GM12878 (cell line): ENCODE data around the gene LEF1. TPM values are rescaled to one million over a fixed set of nuclear protein-coding genes. Genes with fewer than 3 reads are reported as not detected.

Experiments
- ATAC-seq: fragments of 200-7000 bp; cut with Tn5 transposase; 3 replicates; pipeline ENCODE4 v1.9.1; 2020; ENCODE audit warnings: mild to moderate bottlenecking, moderate library complexity
- BruUV-seq: library from RNA; stranded (reverse); fragments of 400-500 nt; replicated peaks from 2 replicates; lab custom pipeline; 2021; lab: Mats Ljungman, UMichigan
- CTCF ChIA-PET: fragments of 300-600 bp; sonication (Branson Sonifier 250); formaldehyde crosslinking; extraction: SDS; loops from one replicate; lab custom pipeline; 2021; ENCODE audit warnings: inconsistent platforms; lab: Yijun Ruan, JAX
- POLR2A ChIA-PET: fragments of 350-600 bp; formaldehyde crosslinking; extraction: SDS; loops from one replicate; lab custom pipeline; 2021; ENCODE audit warnings: inconsistent platforms; lab: Charles Lee
- RAD21 ChIA-PET: fragments of 300-600 bp; sonication (Branson Sonifier 250); formaldehyde crosslinking; loops from one replicate; lab custom pipeline; 2023; ENCODE audit warnings: antibody characterized with exemption; ENCODE audit not compliant: unreplicated experiment; lab: Charles Lee
- SMC1A ChIA-PET: fragments of 300-600 bp; sonication (Branson Sonifier 250); formaldehyde crosslinking; loops from one replicate; lab custom pipeline; 2023; ENCODE audit not compliant: unreplicated experiment, uncharacterized antibody; lab: Charles Lee
- DNase-seq: peaks from one replicate; pipeline ENCODE4 v3.0.0-alpha.2; 2011; ENCODE audit warnings: low read depth, low spot score
- FAIRE-seq: peaks from 3 replicates; lab custom pipeline; 2011; peaks lifted over from hg19 to GRCh38; lab: Jason Lieb, UNC
- H2AFZ ChIP-seq: 2 replicates; pipeline ENCODE4 v1.6.0; 2011; ENCODE audit warnings: low read depth, low read length, control low read depth; ENCODE audit not compliant: control insufficient read depth
- H3K27ac ChIP-seq: 2 replicates; pipeline ENCODE4 v1.5.1; 2011; ENCODE audit warnings: control low read depth; ENCODE audit not compliant: control insufficient read depth, insufficient read depth
- H3K27me3 ChIP-seq, 2 experiments: replicated peaks in 1 of 2; 2 replicates each; pipeline versions ENCODE4 v1.6.0 to v1.6.1; 2011; ENCODE audit warnings: low read length in 1 of 2; ENCODE audit not compliant: control insufficient read depth in 2 of 2, insufficient read depth in 2 of 2
- H3K36me3 ChIP-seq, 2 experiments: 2 replicates each; pipeline ENCODE4 v1.5.1; 2011; ENCODE audit warnings: low read length in 1 of 2; ENCODE audit not compliant: control insufficient read depth in 2 of 2, insufficient read depth in 2 of 2
- H3K4me1 ChIP-seq: 2 replicates; pipeline ENCODE4 v1.6.1; 2011; ENCODE audit warnings: mild to moderate bottlenecking, low read length, moderate library complexity, mixed read lengths; ENCODE audit not compliant: control insufficient read depth, insufficient read depth
- H3K4me2 ChIP-seq: 2 replicates; pipeline ENCODE4 v1.6.0; 2011; ENCODE audit warnings: control low read depth; ENCODE audit not compliant: control insufficient read depth, insufficient read depth
- H3K4me3 ChIP-seq: fragments of 200-600 bp; sonication (generic); 2 replicates; pipeline ENCODE4 v1.5.1; 2016
- H3K79me2 ChIP-seq: 2 replicates; pipeline ENCODE4 v1.6.0; 2011; ENCODE audit warnings: low read length; ENCODE audit not compliant: control insufficient read depth, insufficient read depth
- H3K9ac ChIP-seq: 2 replicates; pipeline ENCODE4 v1.8.0; 2011; ENCODE audit warnings: low read length, control low read depth, mixed read lengths; ENCODE audit not compliant: control insufficient read depth, insufficient read depth
- H3K9me3 ChIP-seq: replicated peaks from 3 replicates; pipeline ENCODE4 v1.5.1; 2011; ENCODE audit warnings: mild to moderate bottlenecking, low read length; ENCODE audit not compliant: control insufficient read depth, insufficient read depth
- H4K20me1 ChIP-seq: 2 replicates; pipeline ENCODE4 v1.6.0; 2011; ENCODE audit not compliant: control insufficient read depth, insufficient read depth
- BCL11A ChIP-seq: IDR thresholded peaks from 2 replicates; pipeline ENCODE4 v1.6.1; 2011; ENCODE audit warnings: low read depth, low read length
- BCL3 ChIP-seq: IDR thresholded peaks from 2 replicates; pipeline ENCODE4 v1.6.1; 2011; ENCODE audit warnings: borderline replicate concordance, low read depth, mild to moderate bottlenecking, moderate library complexity, low read length; ENCODE audit not compliant: insufficient read depth, poor library complexity, severe bottlenecking
- BRCA1 ChIP-seq: IDR thresholded peaks from 2 replicates; pipeline ENCODE4 v1.6.1; 2011; ENCODE audit warnings: low read depth, low read length, improper control_type of control experiment
- CHD2 ChIP-seq: IDR thresholded peaks from 2 replicates; pipeline ENCODE4 v1.6.1; 2011; ENCODE audit warnings: low read depth, low read length, improper control_type of control experiment, borderline replicate concordance
- CREB1 ChIP-seq: IDR thresholded peaks from 2 replicates; pipeline ENCODE4 v1.6.1; 2012; ENCODE audit warnings: low read depth, mild to moderate bottlenecking, inconsistent platforms
- HDGF ChIP-seq: fragments of 450-650 bp; IDR thresholded peaks from 2 replicates; pipeline ENCODE4 v1.6.1; 2016; ENCODE audit warnings: antibody characterized with exemption
- MXI1 ChIP-seq: fragments of 150-350 bp; IDR thresholded peaks from 2 replicates; pipeline ENCODE4 v1.6.1; 2011; ENCODE audit warnings: low read depth, mild to moderate bottlenecking, inconsistent platforms, low read length, improper control_type of control experiment
- NRF1 ChIP-seq: conservative IDR thresholded peaks from 2 replicates; pipeline ENCODE4 v1.6.1; 2011; ENCODE audit warnings: mild to moderate bottlenecking, low read depth, low read length, improper control_type of control experiment
- PAX5 ChIP-seq: IDR thresholded peaks from 2 replicates; pipeline ENCODE4 v1.6.1; 2011; ENCODE audit warnings: low read depth, low read length, borderline replicate concordance
- SMAD1 ChIP-seq: fragments of 450-650 bp; IDR thresholded peaks from 2 replicates; pipeline ENCODE4 v1.6.1; 2018; ENCODE audit warnings: mild to moderate bottlenecking, low read depth; ENCODE audit not compliant: partially characterized antibody
- SMARCA5 ChIP-seq: fragments of 450-650 bp; IDR thresholded peaks from 2 replicates; pipeline ENCODE4 v1.6.1; 2017; ENCODE audit warnings: mild to moderate bottlenecking
- SUPT20H ChIP-seq: IDR thresholded peaks from 2 replicates; pipeline ENCODE4 v1.6.1; 2011; ENCODE audit warnings: low read depth, mild to moderate bottlenecking, low read length, moderate library complexity, borderline replicate concordance; ENCODE audit not compliant: control insufficient read depth
- TAF1 ChIP-seq: IDR thresholded peaks from 2 replicates; pipeline ENCODE4 v1.6.1; 2011; ENCODE audit warnings: mild to moderate bottlenecking, low read depth, low read length, borderline replicate concordance
- ZNF207 ChIP-seq: fragments of 450-650 bp; IDR thresholded peaks from 2 replicates; pipeline ENCODE4 v1.6.1; 2014; ENCODE audit warnings: antibody characterized with exemption, mild to moderate bottlenecking, borderline replicate concordance
- ZNF592 ChIP-seq: fragments of 450-650 bp; IDR thresholded peaks from 2 replicates; pipeline ENCODE4 v1.6.1; 2017; ENCODE audit warnings: mild to moderate bottlenecking, moderate library complexity
- ZZZ3 ChIP-seq: IDR thresholded peaks from 2 replicates; pipeline ENCODE4 v1.6.1; 2011; ENCODE audit warnings: low read depth; ENCODE audit not compliant: control insufficient read depth, insufficient read length
- WGBS: methylation state at CpG from one replicate; pipeline ENCODE4 v1.1.6; 2016; ENCODE audit warnings: low lambda C conversion rate; ENCODE audit not compliant: insufficient replicate concordance, insufficient coverage; ENCODE audit errors: missing lambda C conversion rate; 5-methylcytosine and 5-hydroxymethylcytosine counted together
- in situ Hi-C: fragments of 300-500 bp; cut with MboI; formaldehyde crosslinking; loops from 9 replicates; pipeline ENCODE4 v1.14.3; 2018; ENCODE audit warnings: mixed read lengths
- intact Hi-C: fragments of 100-400 bp; cut with micrococcal nuclease; formaldehyde crosslinking; loops from one replicate; pipeline ENCODE4 v1.14.2; 2022; ENCODE audit not compliant: unreplicated experiment
- polyA plus RNA-seq, 11 experiments: library from polyadenylated mRNA; depleted of rRNA in 4 of 11; unstranded in 6 of 11; stranded (reverse) in 5 of 11; fragments of >200 nt; fragmentation: Nextera tagmentation in 4 of 11; fragmentation: Illumina TruSeq in 1 of 11; extraction: Ambion mirVana in 4 of 11; extraction: Trizol in 1 of 11; gene quantifications; 1 replicate in 1 of 11; 2 replicates in 10 of 11; pipeline versions ENCODE4 v1.2.1 to v1.2.3, GENCODE V29; 2011 to 2016; ENCODE audit warnings: inconsistent platforms in 2 of 11, missing spikeins in 2 of 11, low read depth in 1 of 11
- total RNA-seq, 4 experiments: library from RNA; depleted of rRNA in 3 of 4; stranded (reverse); fragments of >200 nt in 3 of 4; fragmentation: Illumina TruSeq in 1 of 4; extraction: Trizol in 1 of 4; gene quantifications; 2 replicates each; pipeline versions ENCODE4 v1.2.1 to v1.2.3, GENCODE V29; 2013 to 2021

Gene LEF1
- total and polyA plus RNA-seq, 10 of the 15 experiments (the other 5 are each of a cell fraction or from before 2014, with no cell fraction given): 10.2 to 38.1 (median 19.5) TPM

GRCh38 chr4:108192056-108192455, 23.3 kb upstream of the LEF1 start (continued):
- TF ChIP-seq CHD2 (no peak), BCL11A (no peak), NRF1 (no peak), ZZZ3 (no peak), PAX5 (no peak), SUPT20H (no peak), ZNF207 (no peak)

GRCh38 chr4:108191269-108191914, 22.7 kb upstream of the LEF1 start:
- ChIA-PET SMC1A (no interaction called here), RAD21 (no interaction called here), CTCF (interaction anchor here (1.3 kb wide), 1 partner anchor 173 kb away, joined by 5 read pairs; no protein-coding TSS in a partner anchor), POLR2A (no interaction called here)
- Histone ChIP-seq H3K36me3 (no peaks in the 10 kb centered on the region), H3K27ac (no peak overlapping the region), H3K4me2 (no peak overlapping the region), H2AFZ (no peak overlapping the region), H4K20me1 (no peaks in the 10 kb centered on the region), H3K4me1 (no peaks in the 10 kb centered on the region), H3K9ac (no peak overlapping the region), H3K4me3 (no peak overlapping the region), H3K79me2 (no peaks in the 10 kb centered on the region), H3K9me3 (no peaks in the 10 kb centered on the region), H3K27me3 (no peaks in the 10 kb centered on the region)
- DNase-seq (no peak), ATAC-seq (no peak; the same call in 2 of the 3 replicates), FAIRE-seq (no peak)
- 34% methylated on average over 4 of the region's 4 CpGs for WGBS
- intact Hi-C loops (no loop called here), in situ Hi-C loops (no loop called here)
- BruUV-seq: no TSS peak
- no peak for TF ChIP-seq BRCA1
- TF ChIP-seq ZNF592: no peak
- no peak for TF ChIP-seq CREB1
- no peak for TF ChIP-seq SMARCA5
- no peak for TF ChIP-seq MXI1
- TF ChIP-seq SMAD1: no peak
- TF ChIP-seq HDGF: no peak
- no peak for TF ChIP-seq BCL3
- no peak for TF ChIP-seq TAF1
